ENCODE data around the gene ANKRD36C. TPM values are rescaled to one million over a fixed set of nuclear protein-coding genes. Genes with fewer than 3 reads are reported as not detected.
"Not testable (repeated sequence)": the region's sequence is repeated elsewhere in the genome, so short reads cannot be mapped to it uniquely, and the experiment has no call there.

Gene ANKRD36C
- total and polyA plus RNA-seq, 9 of the 15 experiments (the other 6 are each of a cell fraction or from before 2014, with no cell fraction given), result 4.4 to 51.6 (median 11.9) TPM

DNA sequence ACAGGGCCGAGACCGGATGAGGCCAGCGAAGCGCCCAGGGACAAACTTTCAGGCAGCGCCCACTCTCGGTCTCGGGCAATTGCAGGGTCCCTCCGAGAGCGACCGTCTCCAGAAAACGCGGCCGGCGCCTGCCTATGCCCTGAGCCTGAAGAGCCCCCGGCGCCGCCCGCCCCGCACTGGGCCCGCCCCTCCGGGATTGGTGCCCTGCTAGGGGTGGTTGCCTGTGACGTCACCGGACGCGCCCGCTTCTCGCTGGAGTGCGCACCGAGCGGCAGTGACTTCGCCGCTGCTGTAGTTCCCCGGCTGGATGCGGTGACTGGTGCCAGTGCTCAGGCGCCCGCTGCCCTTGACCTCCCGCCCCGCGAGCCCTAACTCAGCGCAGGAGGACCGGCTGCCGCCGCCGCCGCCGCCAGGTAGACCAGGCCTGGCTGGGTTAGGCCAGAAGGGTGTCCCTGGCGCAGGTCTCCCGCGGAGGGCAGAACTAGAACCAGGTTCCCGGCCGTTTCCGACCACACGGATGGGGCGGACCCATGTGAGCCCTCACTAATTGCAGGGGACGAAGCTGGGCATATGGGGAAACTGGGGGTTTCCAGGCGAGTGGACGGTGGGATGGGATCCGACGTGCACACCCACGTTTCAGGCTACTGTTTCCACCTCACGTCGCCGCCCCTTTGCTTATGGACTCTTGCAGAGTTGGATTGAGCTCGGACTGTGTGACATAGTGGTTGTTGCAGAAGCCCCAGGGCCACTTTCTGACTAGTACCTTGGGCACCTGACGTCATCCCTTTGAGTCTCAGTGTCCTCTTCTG, 18.9 kb upstream of the ANKRD36C start (continued):
- TF ChIP-seq MTA1 (IDR thresholded peaks at IDR 0.05; ENCODE audit: borderline replicate concordance) (peak; percentile 79; the same call in 1 of the 2 replicates), C11orf30 (IDR thresholded peaks at IDR 0.05; ENCODE audit: low read depth) (peak; percentile 48), CREM (IDR thresholded peaks at IDR 0.05; ENCODE audit: low read depth) (peak; percentile 94), MAZ (CRISPR knock-in tag; conservative IDR thresholded peaks at IDR 0.05 in 1 of 2, IDR thresholded peaks at IDR 0.05 in 1 of 2) (peak in 1 of 2 experiments; percentile 71; a peak in 3 of 4 replicates), POLR2G (IDR thresholded peaks at IDR 0.05; ENCODE audit: low read depth, low read length) (peak; percentile 73), MYNN (IDR thresholded peaks at IDR 0.05) (0 out of 2 replicates have a peak, but pooled peaks have one; percentile 33), ZBTB7A (IDR thresholded peaks at IDR 0.05; ENCODE audit: borderline replicate concordance, control insufficient read depth, low read depth, low read length) (peak; percentile 37; the same call in 1 of the 2 replicates), JUND (IDR thresholded peaks at IDR 0.05; ENCODE audit: borderline replicate concordance, low read depth, low read length) (0 out of 2 replicates have a peak, but pooled peaks have one; percentile 23), SUPT5H (IDR thresholded peaks at IDR 0.05) (peak; percentile 34; the same call in 1 of the 2 replicates), POLR2A (conservative IDR thresholded peaks at IDR 0.05) (peak; percentile 59; the same call in 1 of the 2 replicates), CXXC5 (CRISPR knock-in tag; IDR thresholded peaks at IDR 0.05) (peak; percentile 56), ATF7 (IDR thresholded peaks at IDR 0.05) (peak; percentile 85), PHF8 (IDR thresholded peaks at IDR 0.05; ENCODE audit: borderline replicate concordance, low read length) (peak; percentile 36; the same call in 1 of the 2 replicates), ATF1 (CRISPR knock-in tag; IDR thresholded peaks at IDR 0.05) (peak; percentile 80), ATF1 (tag; IDR thresholded peaks at IDR 0.05) (peak; percentile 90), NRF1 (conservative IDR thresholded peaks at IDR 0.05 in 1 of 2, IDR thresholded peaks at IDR 0.05 in 1 of 2) (peak; percentile 32 to 38; a peak in 3 of 4 replicates), RBFOX2 (IDR thresholded peaks at IDR 0.05; ENCODE audit: low read depth, low read length) (peak; percentile 61)
- TF ChIP-seq, protein P1, sequence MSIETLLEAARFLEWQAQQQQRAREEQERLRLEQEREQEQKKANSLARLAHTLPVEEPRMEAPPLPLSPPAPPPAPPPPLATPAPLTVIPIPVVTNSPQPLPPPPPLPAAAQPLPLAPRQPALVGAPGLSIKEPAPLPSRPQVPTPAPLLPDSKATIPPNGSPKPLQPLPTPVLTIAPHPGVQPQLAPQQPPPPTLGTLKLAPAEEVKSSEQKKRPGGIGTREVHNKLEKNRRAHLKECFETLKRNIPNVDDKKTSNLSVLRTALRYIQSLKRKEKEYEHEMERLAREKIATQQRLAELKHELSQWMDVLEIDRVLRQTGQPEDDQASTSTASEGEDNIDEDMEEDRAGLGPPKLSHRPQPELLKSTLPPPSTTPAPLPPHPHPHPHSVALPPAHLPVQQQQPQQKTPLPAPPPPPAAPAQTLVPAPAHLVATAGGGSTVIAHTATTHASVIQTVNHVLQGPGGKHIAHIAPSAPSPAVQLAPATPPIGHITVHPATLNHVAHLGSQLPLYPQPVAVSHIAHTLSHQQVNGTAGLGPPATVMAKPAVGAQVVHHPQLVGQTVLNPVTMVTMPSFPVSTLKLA (conservative IDR thresholded peaks at IDR 0.05), result peak in 1 of 2 experiments; percentile 43; a peak in 1 of 4 replicates
- not testable (repeated sequence) for TF ChIP-seq MYNN (CRISPR knock-in tag; IDR thresholded peaks at IDR 0.05); JUND (tag; IDR thresholded peaks at IDR 0.05; ENCODE audit: borderline replicate concordance, low read depth, low read length)
- TF ChIP-seq, protein P2, sequence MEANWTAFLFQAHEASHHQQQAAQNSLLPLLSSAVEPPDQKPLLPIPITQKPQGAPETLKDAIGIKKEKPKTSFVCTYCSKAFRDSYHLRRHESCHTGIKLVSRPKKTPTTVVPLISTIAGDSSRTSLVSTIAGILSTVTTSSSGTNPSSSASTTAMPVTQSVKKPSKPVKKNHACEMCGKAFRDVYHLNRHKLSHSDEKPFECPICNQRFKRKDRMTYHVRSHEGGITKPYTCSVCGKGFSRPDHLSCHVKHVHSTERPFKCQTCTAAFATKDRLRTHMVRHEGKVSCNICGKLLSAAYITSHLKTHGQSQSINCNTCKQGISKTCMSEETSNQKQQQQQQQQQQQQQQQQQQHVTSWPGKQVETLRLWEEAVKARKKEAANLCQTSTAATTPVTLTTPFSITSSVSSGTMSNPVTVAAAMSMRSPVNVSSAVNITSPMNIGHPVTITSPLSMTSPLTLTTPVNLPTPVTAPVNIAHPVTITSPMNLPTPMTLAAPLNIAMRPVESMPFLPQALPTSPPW (CRISPR knock-in tag; IDR thresholded peaks at IDR 0.05), result peak; percentile 63

Data from K562 (cell line).